ENCODE measurements around the gene OGDH. TPM values are rescaled to one million over a fixed set of nuclear protein-coding genes. Genes with fewer than 3 reads are reported as not detected.

The OGDH gene
- total and polyA plus RNA-seq, 10 of the 15 experiments (the other 5 are each of a cell fraction or from before 2014, with no cell fraction given), result 4.1 to 103 (median 48.4) TPM

- TF ChIP-seq POLR2AphosphoS2 (IDR thresholded peaks at IDR 0.05; ENCODE audit: low read depth, low read length) (peak; percentile 63), SMARCA5 (IDR thresholded peaks at IDR 0.05) (0 out of 2 replicates have a peak, but pooled peaks have one; percentile 12), CBFB (IDR thresholded peaks at IDR 0.05; ENCODE audit: low read depth) (peak; percentile 92), BCL11A (IDR thresholded peaks at IDR 0.05; ENCODE audit: low read depth, low read length) (peak; percentile 74), RAD21 (IDR thresholded peaks at IDR 0.05; ENCODE audit: insufficient read depth, low read depth, low read length) (0 out of 2 replicates have a peak, but pooled peaks have one; percentile 11), REST (IDR thresholded peaks at IDR 0.05; ENCODE audit: low read depth, low read length) (no peak), JUNB (IDR thresholded peaks at IDR 0.05) (0 out of 2 replicates have a peak, but pooled peaks have one; percentile 11), CTCF (IDR thresholded peaks at IDR 0.05 in 2 of 3, conservative IDR thresholded peaks at IDR 0.05 in 1 of 3; ENCODE audit: control insufficient read depth in 2 of 3, extremely low read depth in 1 of 3, insufficient read depth in 1 of 3, low read depth in 3 of 3, low read length in 3 of 3) (no peak), IKZF1 (conservative IDR thresholded peaks at IDR 0.05) (peak; percentile 91), SIN3A (IDR thresholded peaks at IDR 0.05; ENCODE audit: low read depth, low read length) (peak; percentile 54; the same call in 1 of the 2 replicates), ATF2 (IDR thresholded peaks at IDR 0.05; ENCODE audit: low read length) (no peak; the same call in 1 of the 2 replicates), USF1 (IDR thresholded peaks at IDR 0.05; ENCODE audit: borderline replicate concordance, extremely low read length, insufficient read depth, low read depth, low read length) (peak; percentile 62), TCF3 (IDR thresholded peaks at IDR 0.05; ENCODE audit: borderline replicate concordance, insufficient read depth, low read depth, low read length) (peak; percentile 35; the same call in 1 of the 2 replicates), ETV6 (conservative IDR thresholded peaks at IDR 0.05 in 1 of 2, IDR thresholded peaks at IDR 0.05 in 1 of 2; ENCODE audit: borderline replicate concordance in 1 of 2, low read depth in 1 of 2) (no peak), HDGF (IDR thresholded peaks at IDR 0.05) (peak; percentile 60; the same call in 1 of the 2 replicates), SMAD5 (IDR thresholded peaks at IDR 0.05; ENCODE audit: low read depth) (no peak), TCF12 (IDR thresholded peaks at IDR 0.05; ENCODE audit: low read depth, low read length) (peak; percentile 43; the same call in 1 of the 2 replicates), ESRRA (IDR thresholded peaks at IDR 0.05; ENCODE audit: low read length) (no peak), TBL1XR1 (IDR thresholded peaks at IDR 0.05; ENCODE audit: low read depth, low read length) (peak; percentile 72; the same call in 1 of the 2 replicates)
Measured at GRCh38 chr7:44750921-44751571, 144.6 kb downstream of the OGDH start (continued).
